ENCODE results near the gene BSG. TPM values are rescaled to one million over a fixed set of nuclear protein-coding genes. Genes with fewer than 3 reads are reported as not detected.

Gene BSG
- total and polyA plus RNA-seq, 2 of the 4 experiments (the other 2 are of a cell fraction): 130 to 698 TPM

- Histone ChIP-seq H3K18ac (ENCODE audit: low read depth, low read length) (no peak overlapping the region), H2BK20ac (ENCODE audit: low read depth, low read length) (no peak overlapping the region), H2BK120ac (ENCODE audit: low read depth, low read length) (no peak overlapping the region), H2AFZ (replicated peaks; ENCODE audit: low read length, poor library complexity) (peak overlapping the region; percentile 43), H3K9ac (ENCODE audit: low read depth, low read length) (no peak overlapping the region), H3K4ac (ENCODE audit: low read depth, low read length) (no peak overlapping the region), H3K79me1 (ENCODE audit: low read depth in 1 of 2, low read length in 2 of 2) (peaks cover 11 to 56% of the 10 kb centered on the region in 2 experiments), H2BK15ac (ENCODE audit: low read depth, low read length) (no peak overlapping the region), H2AK9ac (replicated peaks; ENCODE audit: low read depth, low read length, poor library complexity) (no peak overlapping the region), H3K9me3 (ENCODE audit: control insufficient read depth, insufficient read depth, low read length) (no peaks in the 10 kb centered on the region), H3K36me3 (ENCODE audit: control insufficient read depth, insufficient read depth, low read length) (peaks cover 39% of the 10 kb centered on the region), H2BK5ac (ENCODE audit: low read depth, low read length, poor library complexity, severe bottlenecking) (no peak overlapping the region), H3K27ac (ENCODE audit: insufficient read depth, low read length) (no peak overlapping the region), H3K4me3 (ENCODE audit: insufficient read depth, low read depth, low read length) (no peak overlapping the region), H3K27me3 (ENCODE audit: control insufficient read depth, insufficient read depth, low read length) (no peaks in the 10 kb centered on the region), H3K9me1 (ENCODE audit: insufficient read depth, low read length) (peaks cover 2% of the 10 kb centered on the region; the same call in 1 of the 2 replicates), H4K5ac (ENCODE audit: low read depth, low read length) (no peak overlapping the region), H3K14ac (replicated peaks; ENCODE audit: low read depth, low read length) (no peak overlapping the region), H4K8ac (ENCODE audit: low read depth in 2 of 2, low read length in 2 of 2) (no peak overlapping the region), H3K4me1 (ENCODE audit: control insufficient read depth, insufficient read depth, low read length) (peaks cover 8% of the 10 kb centered on the region), H3K23ac (ENCODE audit: low read depth, low read length) (no peak overlapping the region), H4K20me1 (ENCODE audit: insufficient read depth, low read length) (peaks cover 52% of the 10 kb centered on the region), H4K91ac (ENCODE audit: insufficient read depth, low read depth, low read length) (no peak overlapping the region), H3K4me2 (ENCODE audit: low read depth, low read length) (no peak overlapping the region), H2AK5ac (ENCODE audit: low read depth, low read length) (no peak overlapping the region), H3K56ac (ENCODE audit: extremely low read depth, insufficient read depth, low read length) (no peak overlapping the region)
- ATAC-seq (ENCODE audit: low read depth) (no peak), DNase-seq (no peak)
- in situ Hi-C loops (cut with MboI; ENCODE audit: low sequenced_read_pairs) (no loop called here), intact Hi-C loops (cut with micrococcal nuclease) (no loop called here), dilution Hi-C loops (cut with HindIII; ENCODE audit: low sequenced_read_pairs, unreplicated experiment) (no loop called here)
- no TSS peak for BruUV-seq (replicated peaks)
- TF ChIP-seq RAD21 (IDR thresholded peaks at IDR 0.05; ENCODE audit: low read length) (no peak), CEBPB (IDR thresholded peaks at IDR 0.05; ENCODE audit: low read depth, low read length) (no peak)
- TF ChIP-seq, protein P1, sequence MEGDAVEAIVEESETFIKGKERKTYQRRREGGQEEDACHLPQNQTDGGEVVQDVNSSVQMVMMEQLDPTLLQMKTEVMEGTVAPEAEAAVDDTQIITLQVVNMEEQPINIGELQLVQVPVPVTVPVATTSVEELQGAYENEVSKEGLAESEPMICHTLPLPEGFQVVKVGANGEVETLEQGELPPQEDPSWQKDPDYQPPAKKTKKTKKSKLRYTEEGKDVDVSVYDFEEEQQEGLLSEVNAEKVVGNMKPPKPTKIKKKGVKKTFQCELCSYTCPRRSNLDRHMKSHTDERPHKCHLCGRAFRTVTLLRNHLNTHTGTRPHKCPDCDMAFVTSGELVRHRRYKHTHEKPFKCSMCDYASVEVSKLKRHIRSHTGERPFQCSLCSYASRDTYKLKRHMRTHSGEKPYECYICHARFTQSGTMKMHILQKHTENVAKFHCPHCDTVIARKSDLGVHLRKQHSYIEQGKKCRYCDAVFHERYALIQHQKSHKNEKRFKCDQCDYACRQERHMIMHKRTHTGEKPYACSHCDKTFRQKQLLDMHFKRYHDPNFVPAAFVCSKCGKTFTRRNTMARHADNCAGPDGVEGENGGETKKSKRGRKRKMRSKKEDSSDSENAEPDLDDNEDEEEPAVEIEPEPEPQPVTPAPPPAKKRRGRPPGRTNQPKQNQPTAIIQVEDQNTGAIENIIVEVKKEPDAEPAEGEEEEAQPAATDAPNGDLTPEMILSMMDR (conservative IDR thresholded peaks at IDR 0.05; ENCODE audit: low read depth, low read length): peak; percentile 13; the same call in 1 of the 2 replicates
- ChIA-PET POLR2A (ENCODE audit: unreplicated experiment) (no interaction called here), CTCF (no interaction called here)
- 68% methylated on average over 6 of the region's 16 CpGs; no CpG with 5 or more reads in 1 of the 2 experiments for WGBS, 2 experiments (ENCODE audit: extremely low coverage in 2 of 2, insufficient read length in 1 of 2)
These were observed 37.2 kb upstream of the BSG start for GRCh38 chr19:535017-535835.
